ENCODE results near the gene NKAIN2. TPM values are rescaled to one million over a fixed set of nuclear protein-coding genes. Genes with fewer than 3 reads are reported as not detected.

NKAIN2 gene
- total RNA-seq, 2 donors from 2014 or later = 0.31 to 2.3 TPM

DNA sequence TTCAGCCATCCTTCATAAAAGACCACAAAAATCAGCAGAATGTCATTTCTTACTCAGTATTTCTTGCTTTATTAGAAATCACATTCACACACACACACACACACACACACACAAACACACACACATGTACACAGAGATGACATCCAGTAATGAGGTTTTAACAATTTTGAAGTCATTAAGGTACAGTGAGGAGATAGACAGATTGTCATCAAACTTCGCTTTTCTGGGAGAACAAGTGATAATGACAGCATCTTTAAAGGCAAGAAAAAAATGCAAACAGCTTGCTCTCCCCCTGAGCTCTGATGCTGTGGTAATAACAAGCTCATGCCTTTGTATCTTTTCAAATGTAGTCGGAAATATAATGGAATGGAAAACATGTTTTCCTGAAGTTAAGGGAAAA lies 974.2 kb downstream of the NKAIN2 start:
- no peak overlapping the region for H3K27ac ChIP-seq
- no peaks in the 10 kb centered on the region for H3K9me3 ChIP-seq

DNA sequence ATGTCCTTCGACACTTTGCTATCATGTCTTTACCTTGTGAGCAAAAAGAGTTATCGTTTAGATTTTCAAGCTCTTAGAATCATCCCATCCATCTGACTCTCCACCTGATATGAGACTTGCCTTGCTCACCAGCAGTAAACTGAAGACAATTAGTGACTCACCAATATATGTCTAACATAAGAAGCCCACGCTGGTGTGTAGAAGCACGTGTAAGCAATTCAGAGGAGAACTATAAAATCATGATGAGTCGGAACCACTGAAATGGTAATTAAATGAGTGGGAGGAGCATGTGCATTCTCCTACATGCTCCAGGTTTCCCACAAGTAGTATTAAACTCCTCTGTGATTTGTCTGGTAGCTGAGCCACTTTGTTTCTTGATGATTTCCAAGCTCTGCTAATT lies 977.0 kb downstream of the NKAIN2 start:
- no peaks in the 10 kb centered on the region for H3K4me1 ChIP-seq
- no peaks in the 10 kb centered on the region for H3K36me3 ChIP-seq
- TF ChIP-seq, protein P1, sequence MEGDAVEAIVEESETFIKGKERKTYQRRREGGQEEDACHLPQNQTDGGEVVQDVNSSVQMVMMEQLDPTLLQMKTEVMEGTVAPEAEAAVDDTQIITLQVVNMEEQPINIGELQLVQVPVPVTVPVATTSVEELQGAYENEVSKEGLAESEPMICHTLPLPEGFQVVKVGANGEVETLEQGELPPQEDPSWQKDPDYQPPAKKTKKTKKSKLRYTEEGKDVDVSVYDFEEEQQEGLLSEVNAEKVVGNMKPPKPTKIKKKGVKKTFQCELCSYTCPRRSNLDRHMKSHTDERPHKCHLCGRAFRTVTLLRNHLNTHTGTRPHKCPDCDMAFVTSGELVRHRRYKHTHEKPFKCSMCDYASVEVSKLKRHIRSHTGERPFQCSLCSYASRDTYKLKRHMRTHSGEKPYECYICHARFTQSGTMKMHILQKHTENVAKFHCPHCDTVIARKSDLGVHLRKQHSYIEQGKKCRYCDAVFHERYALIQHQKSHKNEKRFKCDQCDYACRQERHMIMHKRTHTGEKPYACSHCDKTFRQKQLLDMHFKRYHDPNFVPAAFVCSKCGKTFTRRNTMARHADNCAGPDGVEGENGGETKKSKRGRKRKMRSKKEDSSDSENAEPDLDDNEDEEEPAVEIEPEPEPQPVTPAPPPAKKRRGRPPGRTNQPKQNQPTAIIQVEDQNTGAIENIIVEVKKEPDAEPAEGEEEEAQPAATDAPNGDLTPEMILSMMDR (IDR thresholded peaks at IDR 0.05) = no peak
- no peaks in the 10 kb centered on the region for H3K27me3 ChIP-seq
- H3K9me3 ChIP-seq = no peaks in the 10 kb centered on the region
- no peak for DNase-seq (ENCODE audit: low spot score)
- no peak overlapping the region for H3K27ac ChIP-seq
- no peak overlapping the region for H3K4me3 ChIP-seq

More for the DNA sequence above, 974.2 kb downstream of the NKAIN2 start:
- Histone ChIP-seq H3K36me3 (no peaks in the 10 kb centered on the region), H3K27me3 (no peaks in the 10 kb centered on the region), H3K4me3 (no peak overlapping the region), H3K4me1 (no peaks in the 10 kb centered on the region)
- TF ChIP-seq, protein P1 (IDR thresholded peaks at IDR 0.05) = no peak
- DNase-seq (ENCODE audit: low spot score) = no peak

DNA sequence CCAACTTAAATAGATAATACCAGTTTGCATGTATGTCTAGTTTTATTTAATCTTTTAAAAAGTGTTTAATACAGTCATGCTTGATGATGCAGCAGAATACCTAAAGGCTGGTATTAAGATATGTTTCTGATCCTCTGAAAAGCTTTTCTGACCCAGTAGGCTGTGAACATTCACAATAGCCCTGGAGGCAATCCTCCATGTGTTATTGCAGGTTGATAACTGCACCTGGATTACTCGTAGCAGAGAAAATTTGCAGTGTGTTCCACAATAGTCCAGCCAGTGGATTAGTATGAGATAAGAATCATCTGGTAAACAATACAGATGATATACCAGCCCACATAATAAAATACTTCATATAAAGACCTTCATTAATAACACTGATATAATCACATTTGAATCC lies 979.7 kb downstream of the NKAIN2 start:
- Histone ChIP-seq H3K4me1 (no peaks in the 10 kb centered on the region), H3K4me3 (no peak overlapping the region), H3K27me3 (no peaks in the 10 kb centered on the region), H3K9me3 (no peaks in the 10 kb centered on the region), H3K36me3 (no peaks in the 10 kb centered on the region), H3K27ac (no peak overlapping the region)
- no peak for DNase-seq (ENCODE audit: low spot score)
- TF ChIP-seq, protein P1 (IDR thresholded peaks at IDR 0.05) = no peak

DNA sequence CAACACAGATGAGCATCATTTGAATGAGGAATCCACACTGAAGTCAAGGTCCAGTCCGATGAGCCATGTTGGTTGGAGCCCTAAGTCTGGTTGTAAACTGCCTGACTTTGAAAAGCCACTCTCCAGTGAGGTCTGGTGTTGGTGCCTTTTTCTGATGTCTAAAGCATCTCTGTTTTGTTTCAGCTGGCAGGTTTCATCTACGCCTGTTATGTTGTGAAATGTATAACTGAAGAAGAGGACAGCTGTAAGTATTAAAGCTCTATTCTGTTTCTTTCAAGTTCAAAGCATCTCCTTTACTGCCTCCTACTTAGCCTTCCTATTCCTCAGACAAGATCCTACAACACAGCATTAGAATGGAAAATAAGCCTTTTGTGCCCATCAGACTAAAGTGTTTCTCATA lies 987.5 kb downstream of the NKAIN2 start:
- H3K4me1 ChIP-seq = no peaks in the 10 kb centered on the region
- H3K4me3 ChIP-seq = no peak overlapping the region
- no peaks in the 10 kb centered on the region for H3K9me3 ChIP-seq
- no peaks in the 10 kb centered on the region for H3K27me3 ChIP-seq
- DNase-seq (ENCODE audit: low spot score) = no peak
- no peaks in the 10 kb centered on the region for H3K36me3 ChIP-seq
- H3K27ac ChIP-seq = no peak overlapping the region
- TF ChIP-seq, protein P1 (IDR thresholded peaks at IDR 0.05) = no peak

DNA sequence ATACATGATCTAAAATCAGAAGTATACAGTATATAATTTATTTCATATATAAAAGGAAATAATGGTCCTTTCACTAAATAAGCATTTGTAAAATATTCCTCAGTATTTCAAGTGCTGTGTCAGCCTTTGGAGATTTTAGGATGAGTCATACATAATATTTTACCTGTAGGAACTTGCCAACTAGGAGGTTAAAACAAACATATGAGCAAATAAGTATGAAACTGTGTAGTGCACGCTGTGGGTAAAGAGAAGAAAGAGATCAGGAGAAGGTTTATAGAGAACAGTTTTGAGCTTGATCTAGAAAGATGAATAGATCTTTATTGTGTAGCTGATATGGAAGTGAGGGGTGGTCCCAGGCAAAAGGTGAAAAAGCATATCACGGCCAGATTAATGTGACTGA lies 988.7 kb downstream of the NKAIN2 start:
- Histone ChIP-seq H3K27me3 (no peaks in the 10 kb centered on the region), H3K27ac (no peak overlapping the region), H3K9me3 (no peaks in the 10 kb centered on the region), H3K4me3 (no peak overlapping the region), H3K4me1 (no peaks in the 10 kb centered on the region), H3K36me3 (no peaks in the 10 kb centered on the region)
- no peak for DNase-seq (ENCODE audit: low spot score)
- TF ChIP-seq, protein P1 (IDR thresholded peaks at IDR 0.05) = no peak

DNA sequence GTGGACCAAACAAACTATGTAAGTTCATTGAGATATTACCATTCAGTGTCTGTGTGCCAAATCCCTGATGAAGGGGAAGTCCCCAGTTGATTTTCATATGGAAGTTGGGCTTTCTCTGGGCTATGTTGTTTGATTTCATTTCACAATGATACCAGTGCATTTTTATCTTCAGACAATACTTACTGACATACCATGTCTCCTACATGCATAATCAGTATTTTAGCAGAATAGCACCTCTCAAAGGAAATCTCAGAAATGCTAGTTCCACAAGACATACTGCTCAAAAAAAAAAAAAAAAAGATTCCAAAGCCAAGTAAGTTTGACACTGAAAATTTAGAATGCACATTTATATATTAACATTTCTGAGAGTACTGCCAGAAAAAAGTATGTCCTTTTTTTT lies 989.7 kb downstream of the NKAIN2 start:
- TF ChIP-seq, protein P1 (IDR thresholded peaks at IDR 0.05) = no peak
- H3K4me1 ChIP-seq = no peaks in the 10 kb centered on the region
- H3K27me3 ChIP-seq = no peaks in the 10 kb centered on the region
- DNase-seq (ENCODE audit: low spot score) = no peak
- H3K36me3 ChIP-seq = no peaks in the 10 kb centered on the region
- no peak overlapping the region for H3K4me3 ChIP-seq
- H3K9me3 ChIP-seq = no peaks in the 10 kb centered on the region
- H3K27ac ChIP-seq = no peak overlapping the region
